ENCODE data around the gene MAP3K9.

MAP3K9 gene

DNA sequence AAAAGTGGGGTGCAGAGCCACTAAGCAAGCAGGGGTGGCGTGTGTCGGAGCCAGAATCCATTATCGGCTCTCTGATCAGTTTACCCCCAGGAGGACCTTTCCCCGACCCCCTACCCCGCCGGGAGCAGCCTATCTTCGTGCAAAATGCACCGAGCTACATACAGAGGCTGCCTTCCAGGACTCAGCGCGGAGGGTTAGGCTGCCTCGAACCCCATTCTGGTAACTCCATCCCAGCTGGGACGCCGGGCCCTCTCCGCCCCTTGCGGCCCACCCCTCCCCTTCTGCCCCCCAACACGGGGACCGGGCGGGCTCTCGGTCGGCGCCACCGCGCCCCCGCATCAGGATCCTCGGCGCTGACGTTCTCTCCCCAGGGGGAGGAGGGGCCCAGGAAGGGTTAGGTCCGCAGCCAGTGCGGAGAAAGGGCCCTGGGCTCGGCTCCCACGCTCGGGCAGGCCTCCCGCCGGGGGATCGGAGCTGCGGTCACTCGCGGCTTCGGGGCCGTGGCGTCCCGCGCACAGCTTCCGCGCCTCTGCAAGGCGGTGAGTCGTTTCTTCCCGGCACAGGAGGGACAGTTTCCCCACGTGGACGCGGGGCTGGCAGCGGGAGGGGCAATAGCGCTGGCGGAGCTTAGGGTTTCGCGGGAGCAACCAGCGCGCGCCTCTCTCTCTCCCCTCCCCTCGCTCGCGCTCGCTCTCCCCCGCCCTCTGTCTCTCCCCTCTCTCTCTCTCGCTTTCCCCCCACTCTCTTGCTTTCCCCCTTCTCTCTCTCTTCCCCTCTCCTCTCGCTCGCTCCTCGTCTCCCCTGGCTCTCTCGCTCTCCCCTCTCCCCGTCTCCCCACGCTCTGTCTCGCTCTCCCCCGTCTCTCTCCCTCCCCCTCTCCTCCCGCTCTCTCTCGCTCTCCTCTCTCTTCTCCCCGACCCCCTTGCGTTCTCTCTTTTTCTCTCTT lies 12.5 kb upstream of the MAP3K9 start:
- peak; percentile 43 for DNase-seq (ENCODE audit: insufficient read length, low spot score)
- FAIRE-seq = peak; percentile 14

DNA sequence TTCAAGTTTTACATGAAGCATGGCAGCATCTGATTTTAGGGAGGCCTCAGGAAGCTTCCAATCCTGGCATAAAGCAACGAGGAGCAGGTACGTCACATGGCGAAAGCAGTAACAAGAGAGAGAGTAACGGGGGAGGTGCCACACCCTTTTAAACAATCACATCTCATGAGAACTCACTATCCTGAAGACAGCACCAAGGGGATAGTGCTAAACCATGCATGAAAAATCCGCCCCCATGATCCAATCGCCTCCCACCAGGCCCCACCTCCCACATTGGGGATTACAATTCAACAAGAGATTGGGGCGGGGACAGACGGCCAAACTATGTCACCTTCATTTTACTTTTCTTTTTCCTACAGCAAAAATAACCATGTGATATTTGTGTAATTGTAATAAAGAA lies 7.2 kb upstream of the MAP3K9 start:
- FAIRE-seq (no peak), DNase-seq (ENCODE audit: insufficient read length, low spot score) (no peak)

DNA sequence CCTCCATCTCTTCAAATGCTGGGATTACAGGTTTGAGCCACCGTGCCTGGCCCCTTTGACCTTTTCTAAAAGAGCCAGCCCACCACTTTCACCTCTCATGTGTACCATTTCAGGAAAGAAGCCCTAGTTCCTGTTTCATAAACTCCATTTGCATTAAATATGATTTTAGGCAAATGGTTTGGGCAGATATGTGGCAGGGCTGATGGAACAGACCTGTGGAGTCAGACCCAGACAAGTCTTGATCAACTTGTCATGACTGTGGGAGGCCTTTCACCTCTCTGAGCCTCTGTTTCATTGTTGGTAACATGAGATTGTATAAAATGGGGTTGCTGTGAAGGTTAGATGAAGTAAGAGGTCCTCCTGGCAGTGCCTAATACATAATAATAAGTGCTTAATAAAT lies 5.2 kb upstream of the MAP3K9 start:
- FAIRE-seq (no peak), DNase-seq (ENCODE audit: insufficient read length, low spot score) (no peak)

DNA sequence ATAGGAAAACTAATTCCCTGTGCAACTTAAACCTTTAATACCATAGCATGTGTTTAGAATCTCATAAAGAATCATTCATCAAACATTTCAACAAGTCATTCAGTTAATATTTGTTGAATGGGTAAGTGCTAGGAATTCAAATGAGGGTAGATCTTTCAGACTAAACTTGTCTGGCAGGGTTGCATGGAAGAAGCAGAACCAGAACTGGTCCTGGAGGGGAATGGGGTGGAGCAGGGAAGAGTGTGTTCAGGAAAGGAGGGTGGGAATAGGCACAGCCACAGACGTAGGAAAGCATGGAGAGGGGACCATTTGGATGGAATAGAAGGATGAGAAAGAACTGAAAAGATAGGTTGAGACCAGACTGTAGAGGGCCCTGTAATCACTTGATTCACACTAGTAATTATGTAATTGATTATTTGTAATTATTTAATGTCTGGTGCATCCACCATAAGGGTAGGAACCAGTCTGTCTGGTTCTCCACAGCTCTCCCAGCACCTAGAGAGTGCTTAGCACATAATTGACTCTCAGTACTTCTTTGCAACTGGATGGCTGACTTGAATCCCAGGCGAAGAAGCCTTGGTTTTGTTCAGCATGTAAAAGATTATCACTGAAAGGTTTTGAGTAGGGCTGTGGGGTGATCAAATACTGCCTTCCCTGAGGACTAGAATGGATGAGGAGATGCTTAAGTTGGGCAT lies 3.0 kb upstream of the MAP3K9 start:
- FAIRE-seq (no peak), DNase-seq (ENCODE audit: insufficient read length, low spot score) (no peak)

DNA sequence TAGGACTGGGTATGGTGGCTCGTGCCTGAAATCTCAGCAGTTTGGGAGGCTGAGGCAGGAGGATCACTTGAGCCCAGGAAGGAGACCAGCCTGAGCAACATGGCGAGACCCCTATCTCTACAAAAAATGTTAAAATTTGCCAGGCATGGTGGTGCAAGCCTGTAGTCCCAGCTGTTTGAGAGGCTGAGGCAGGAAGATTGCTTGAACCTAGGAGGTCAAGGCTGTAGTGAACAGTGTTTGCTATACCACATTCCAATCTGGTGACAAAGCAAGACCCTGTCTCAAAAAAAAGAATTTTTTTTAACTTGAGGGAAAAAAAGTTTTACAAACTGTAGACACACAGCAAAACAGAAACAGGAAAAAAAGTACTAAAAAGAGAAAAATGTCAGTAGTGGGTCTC lies 2.3 kb upstream of the MAP3K9 start:
- FAIRE-seq = no peak

DNA sequence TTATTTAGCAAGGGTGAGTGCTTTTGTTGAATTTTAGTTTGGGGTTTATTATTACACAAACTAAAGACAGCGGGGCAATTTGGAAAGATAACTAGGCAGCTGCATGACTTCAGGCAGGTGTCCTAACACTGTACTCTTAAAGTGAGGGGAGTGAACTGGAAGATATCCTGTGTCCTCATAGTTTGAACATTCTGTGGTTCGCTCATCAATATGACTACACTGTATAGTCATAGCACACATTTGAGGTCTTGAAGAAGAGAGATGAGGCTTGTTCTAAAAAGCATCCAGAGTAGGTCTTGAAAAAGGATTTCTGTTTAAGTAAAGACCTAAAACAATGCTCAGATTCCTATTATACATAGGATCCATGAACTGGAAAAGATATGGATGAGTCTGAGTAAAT lies 1.7 kb upstream of the MAP3K9 start:
- FAIRE-seq (no peak), DNase-seq (ENCODE audit: insufficient read length, low spot score) (no peak)

More for the DNA sequence above, 2.3 kb upstream of the MAP3K9 start:
- DNase-seq (ENCODE audit: insufficient read length, low spot score) = no peak

DNA sequence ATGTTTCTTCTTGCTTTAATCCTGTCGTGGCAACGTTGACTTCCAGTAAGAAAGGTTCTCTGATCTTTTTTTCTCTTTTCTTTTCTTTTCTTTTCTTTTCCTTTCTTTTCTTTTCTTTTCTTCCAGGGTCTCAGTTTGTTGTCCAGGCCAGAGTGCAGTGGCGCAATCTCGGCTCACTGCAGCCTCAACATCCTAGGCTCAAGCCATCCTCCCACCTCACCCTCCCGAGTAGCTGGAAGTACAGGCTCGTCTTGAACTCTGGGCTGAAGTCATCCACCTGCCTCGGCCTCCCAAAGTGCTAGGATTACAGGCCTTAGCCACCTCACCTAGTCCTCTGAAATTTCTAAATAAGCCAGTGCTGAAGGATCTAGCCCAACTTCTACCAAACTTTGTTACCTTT lies 1.3 kb upstream of the MAP3K9 start:
- DNase-seq (ENCODE audit: insufficient read length, low spot score) = no peak
- FAIRE-seq = peak; percentile 52

DNA sequence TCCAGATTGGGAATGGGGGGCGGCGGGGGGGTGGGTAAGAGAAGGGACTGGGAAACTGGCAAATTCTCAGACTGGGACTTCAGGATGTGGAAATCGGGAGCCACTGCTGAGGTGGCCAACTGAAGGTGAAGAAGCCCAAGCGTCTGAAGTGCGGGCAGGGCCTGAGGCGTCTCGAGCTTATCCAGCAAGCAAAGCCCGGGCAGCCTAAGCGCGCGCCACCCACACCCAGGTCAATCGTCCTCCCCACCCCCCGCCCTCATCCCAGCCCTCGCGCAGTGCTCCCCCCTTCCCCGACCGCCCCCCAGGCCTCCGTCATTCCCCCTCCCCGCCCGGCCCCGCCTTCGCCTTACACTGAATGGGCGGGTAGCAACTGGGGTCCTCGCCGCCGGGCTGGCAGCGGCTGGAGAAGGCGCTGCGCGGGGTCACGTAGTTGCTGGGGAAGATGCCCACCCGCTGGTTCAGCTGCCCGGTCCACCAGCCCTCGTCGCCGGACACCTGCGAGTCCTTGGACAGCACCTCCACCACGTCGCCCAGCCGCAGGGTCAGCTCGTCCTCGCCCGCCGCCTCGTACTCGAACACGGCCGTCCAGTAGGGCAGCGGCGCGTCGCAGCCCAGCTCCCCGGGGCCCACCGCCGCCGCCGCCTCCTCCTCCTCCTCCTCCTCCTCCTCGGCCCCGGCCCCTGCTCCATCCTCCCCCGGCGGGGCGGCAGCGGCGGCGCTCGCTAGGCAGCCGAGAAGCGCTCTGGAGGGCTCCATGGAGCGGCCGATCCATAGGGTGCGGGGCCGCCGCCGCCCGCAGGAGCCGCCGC lies 693 bp downstream of the MAP3K9 start:
- DNase-seq (ENCODE audit: insufficient read length, low spot score) (no peak), FAIRE-seq (no peak)

DNA sequence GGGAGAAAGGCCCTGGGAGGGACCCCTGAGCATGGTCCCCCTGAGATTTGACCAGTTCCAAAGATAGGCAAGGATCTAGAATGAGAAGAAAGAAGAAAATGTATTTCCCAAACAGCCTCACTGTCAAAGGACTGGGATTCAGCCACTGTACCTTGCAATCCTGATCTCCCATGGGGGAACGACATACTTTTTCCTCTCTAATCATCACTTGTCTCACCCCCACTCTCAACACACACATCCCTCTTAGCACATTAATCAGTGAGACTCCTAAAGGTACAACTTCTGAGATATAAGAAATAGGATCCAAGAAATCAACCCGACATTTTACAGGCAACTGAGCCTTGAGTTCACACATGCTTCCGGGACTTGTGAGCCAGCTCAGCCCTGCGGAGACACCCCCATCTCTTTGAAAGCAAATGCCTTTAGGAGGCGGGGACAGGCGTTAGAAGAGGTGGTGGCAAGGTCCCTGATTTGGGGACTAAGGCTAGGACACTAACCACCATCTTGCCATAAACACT lies 1.4 kb downstream of the MAP3K9 start:
- no peak for DNase-seq (ENCODE audit: insufficient read length, low spot score)
- FAIRE-seq = peak; percentile 98

DNA sequence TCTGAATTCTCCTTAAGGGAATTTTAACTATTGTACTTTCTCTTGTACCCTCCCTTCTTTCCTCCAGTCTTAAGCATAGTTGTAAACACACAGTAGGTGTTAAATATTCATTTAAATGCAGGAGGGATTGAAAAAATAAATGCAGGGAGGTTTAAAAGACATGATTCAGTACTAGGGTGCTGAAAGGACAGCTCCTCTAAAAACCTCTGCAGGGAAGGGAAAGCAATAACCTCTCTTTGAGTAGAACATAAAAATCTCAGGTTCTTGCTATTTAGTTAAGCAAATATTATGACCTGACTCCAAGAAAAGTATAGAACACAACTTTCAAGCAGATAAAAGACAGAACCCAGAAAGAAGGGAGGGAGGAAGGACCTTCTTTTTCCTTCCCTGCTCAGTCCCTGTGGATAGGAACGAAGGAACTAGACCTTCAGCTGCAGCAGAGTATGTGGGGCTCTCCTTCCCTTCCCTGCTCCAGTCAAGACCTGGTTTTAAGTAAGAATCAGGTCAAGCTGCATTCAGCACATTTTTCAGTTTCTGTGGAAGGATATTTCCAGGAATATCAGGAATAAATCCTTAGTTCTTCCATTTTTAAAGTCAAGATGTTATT lies 4.7 kb downstream of the MAP3K9 start:
- DNase-seq (ENCODE audit: insufficient read length, low spot score) (no peak), FAIRE-seq (no peak)

DNA sequence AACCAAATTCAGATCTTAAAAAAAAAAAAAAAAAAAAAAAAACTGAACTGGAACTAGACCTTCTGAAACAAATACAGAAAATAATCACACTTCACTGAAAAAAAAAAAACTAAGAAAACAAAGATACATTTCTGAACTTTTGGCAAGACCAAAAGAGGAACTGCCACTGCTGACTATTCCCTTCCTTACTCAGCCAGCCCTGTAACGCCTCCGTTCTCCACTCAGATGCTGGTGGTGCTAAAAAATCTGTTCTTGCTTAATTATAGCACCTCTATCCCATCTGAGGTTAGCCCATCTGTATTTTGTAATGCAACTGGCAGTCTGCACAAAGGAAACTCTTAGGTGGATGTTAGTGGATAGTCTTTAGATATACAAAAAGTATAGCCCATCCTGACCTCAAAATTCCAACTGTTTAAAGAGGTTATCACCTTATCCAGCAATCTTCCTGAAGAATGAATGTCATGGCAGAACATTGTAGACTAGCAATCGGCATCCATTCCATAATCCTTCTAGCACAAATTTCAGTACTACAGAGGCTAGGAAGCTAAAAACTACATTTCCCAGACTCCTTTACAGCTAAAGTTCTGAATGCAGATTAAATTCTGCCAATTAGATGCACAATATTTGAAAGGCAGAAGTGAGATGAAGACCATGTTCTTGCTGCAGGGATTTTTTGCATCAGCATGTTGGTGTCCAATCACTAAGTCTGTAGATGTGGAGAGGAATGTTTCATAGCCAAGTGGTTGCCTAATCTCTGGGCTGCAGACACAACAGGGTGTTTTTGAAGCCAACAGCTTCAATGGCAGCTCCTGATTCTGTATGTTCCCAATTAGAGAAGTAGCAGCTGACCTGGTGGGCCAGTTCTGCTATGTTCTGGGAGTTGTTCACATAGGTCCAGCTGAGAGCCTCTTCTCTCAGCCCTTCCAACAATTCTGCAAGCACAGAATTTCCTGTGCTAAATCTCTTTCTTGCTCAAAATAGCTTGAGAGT lies 5.7 kb downstream of the MAP3K9 start:
- FAIRE-seq (peak; percentile 80), DNase-seq (ENCODE audit: insufficient read length, low spot score) (no peak)

DNA sequence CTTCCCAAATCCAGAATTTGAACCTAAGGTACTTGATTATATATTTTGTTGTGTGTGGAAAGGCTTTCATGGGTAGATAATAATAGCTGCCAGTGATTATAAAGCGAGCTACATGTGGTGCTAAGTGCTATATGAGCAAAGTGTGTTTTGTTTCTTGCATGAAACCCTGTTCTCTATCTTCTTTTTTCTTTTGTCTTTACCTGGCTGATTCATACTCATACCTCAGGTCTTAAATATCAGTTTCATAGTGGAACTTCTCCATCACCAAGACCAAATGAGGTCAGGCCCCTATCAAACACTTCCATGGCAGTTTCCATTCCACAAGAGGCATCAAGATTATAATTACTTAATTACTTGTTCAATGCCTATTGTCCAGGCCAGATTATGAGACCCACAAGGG lies 6.9 kb downstream of the MAP3K9 start:
- DNase-seq (ENCODE audit: insufficient read length, low spot score) (no peak), FAIRE-seq (peak; percentile 47)

DNA sequence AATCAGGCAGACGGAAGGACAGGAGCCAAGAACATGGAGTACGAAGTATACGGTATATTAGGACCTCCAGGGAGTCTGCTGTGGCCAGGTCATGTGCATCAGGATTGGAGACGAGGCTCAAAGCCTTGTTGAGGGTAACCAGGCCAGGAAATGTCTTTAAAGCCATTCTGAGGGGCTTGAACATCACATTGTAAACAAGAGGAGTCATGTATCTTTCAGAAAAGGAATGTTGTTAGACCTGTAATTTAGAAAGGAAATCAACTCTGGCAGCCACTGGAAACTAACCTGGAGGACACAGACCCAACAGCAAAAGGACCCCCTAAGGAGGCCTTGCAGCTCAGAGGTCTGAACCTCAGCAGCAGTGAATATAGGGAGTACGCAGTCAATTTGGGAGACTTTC lies 7.5 kb downstream of the MAP3K9 start:
- FAIRE-seq (peak; percentile 33), DNase-seq (ENCODE audit: insufficient read length, low spot score) (no peak)

DNA sequence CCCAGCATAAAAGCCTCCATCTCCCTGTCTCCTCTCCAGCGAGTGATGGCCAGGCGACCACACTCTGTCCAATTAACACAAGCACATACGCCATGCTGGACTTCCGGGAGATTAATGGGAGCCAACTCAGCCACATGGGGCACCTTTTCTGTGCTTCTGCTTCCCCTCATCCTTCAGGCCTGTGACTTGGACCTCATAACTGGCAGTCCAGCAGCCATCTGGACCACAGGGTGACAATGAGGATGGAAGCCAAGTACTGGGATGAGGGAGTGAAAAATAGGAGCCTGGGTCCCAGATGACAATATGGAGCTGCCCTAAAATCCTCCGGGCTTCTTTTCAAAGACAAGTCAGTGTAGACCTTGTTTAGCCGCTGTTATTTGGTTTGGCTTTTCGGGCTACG lies 12.8 kb downstream of the MAP3K9 start:
- FAIRE-seq = no peak
- no peak for DNase-seq (ENCODE audit: insufficient read length, low spot score)

DNA sequence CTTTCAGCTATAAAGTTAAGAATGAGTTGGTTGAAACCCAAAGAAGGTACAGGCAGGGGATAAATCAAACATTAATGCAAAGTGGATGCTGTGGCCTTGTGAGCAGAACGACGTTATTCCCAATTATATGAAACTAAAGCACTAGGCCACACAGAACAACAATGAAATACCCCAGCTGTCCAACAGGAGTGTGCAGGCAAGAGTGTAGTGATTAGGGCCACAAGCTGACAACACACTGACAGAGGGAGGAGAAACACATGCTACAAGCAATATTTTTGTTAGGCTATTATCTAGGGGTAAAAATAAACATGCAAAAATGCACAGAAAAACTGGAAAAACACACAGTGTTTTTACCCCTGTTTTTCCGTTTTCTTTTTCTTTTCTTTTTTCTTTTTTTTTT lies 15.0 kb downstream of the MAP3K9 start:
- FAIRE-seq (no peak), DNase-seq (ENCODE audit: insufficient read length, low spot score) (no peak)

DNA sequence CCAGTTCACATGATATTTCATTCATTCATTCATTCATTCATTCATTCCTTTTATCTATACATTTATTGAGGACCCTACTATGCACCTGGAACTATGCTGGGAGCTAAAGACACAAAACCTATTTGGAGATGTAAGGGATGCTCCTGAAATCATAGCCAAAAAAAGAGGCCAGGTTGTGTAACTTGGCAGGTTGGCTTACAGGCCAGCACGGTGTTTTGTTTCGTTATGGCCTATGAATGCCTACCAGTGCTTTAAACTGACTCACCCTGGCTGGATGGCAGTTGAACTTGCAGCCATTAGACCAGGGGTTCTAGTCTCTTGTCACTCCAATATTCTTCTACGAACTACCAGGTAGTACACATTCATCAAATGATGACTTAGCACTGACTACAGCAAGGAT lies 15.7 kb downstream of the MAP3K9 start:
- DNase-seq (ENCODE audit: insufficient read length, low spot score) (no peak), FAIRE-seq (no peak)

DNA sequence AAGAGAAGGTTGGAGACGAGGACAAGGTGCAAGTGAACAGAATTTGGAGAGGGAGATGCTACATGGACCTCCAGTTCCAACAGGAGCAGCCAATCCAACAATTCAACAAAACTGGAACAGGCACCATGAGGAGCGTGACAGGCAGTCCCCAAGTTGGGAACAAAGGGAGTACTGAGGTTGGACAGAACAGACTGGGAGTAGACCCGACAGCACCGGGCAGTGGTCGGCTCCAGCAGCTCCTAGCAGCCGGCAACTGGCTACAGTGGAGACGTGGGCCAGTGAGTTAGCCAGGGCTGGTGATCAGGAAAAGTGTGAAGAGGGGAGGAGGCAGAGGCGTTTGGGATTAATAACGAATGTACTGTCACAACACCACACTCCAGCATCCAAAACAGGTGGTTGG lies 16.4 kb downstream of the MAP3K9 start:
- DNase-seq (ENCODE audit: insufficient read length, low spot score) = no peak
- FAIRE-seq = no peak

DNA sequence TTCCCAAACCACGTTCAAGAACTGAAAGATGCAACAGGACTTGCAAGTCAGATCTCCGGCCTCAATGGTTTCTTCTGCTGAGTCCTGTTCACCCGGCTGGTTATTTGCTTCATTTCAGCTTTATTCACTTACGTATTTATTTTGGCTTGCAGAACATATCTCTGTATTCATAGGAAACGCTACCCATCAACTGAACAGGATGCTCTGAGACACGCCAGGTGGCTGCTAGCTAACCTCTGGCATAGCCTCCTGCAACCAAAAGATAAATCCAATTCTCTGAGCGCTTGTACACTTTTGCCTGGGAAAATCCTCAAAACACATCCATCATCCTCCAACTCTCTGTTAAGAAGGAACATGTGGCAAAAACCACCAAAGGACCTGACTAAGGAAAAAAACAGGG lies 17.3 kb downstream of the MAP3K9 start:
- DNase-seq (ENCODE audit: insufficient read length, low spot score) (no peak), FAIRE-seq (no peak)

DNA sequence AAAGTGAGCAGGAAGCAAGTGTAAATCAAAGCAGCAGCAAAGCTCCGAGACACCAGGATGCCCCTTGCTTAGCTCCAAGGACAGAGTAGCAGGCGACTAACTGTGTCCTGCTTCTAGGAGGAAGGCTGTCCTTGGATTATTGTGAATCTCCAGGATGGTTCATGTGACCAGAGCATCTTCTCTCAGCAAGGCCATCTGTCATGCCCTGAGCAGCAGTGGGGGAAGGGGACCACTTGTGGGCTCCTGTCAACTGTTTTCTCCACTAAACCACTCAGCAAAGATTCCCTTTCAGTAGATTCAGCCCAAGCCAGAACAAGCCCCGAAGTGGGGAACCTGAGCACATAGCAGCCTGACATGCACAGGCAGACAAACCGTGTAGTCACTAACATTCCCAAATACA lies 19.4 kb downstream of the MAP3K9 start:
- FAIRE-seq (no peak), DNase-seq (ENCODE audit: insufficient read length, low spot score) (no peak)

Data from GM19239 (cell line).